PFSK-1 (cell line): ENCODE data around the gene DTWD2.

Source experiments
- FOXP2 ChIP-seq: optimal IDR thresholded peaks from 2 replicates; pipeline ENCODE3; 2011; ENCODE audit warnings: borderline replicate concordance, control low read depth, inconsistent platforms; ENCODE audit not compliant: insufficient read depth; ENCODE audit errors: extremely low read length, extremely low read depth
- POLR2AphosphoS5 ChIP-seq: IDR thresholded peaks from 2 replicates; pipeline ENCODE4 v1.6.1; 2012; ENCODE audit warnings: low read depth, mild to moderate bottlenecking, control low read depth, low read length, moderate library complexity
- SIN3A ChIP-seq: IDR thresholded peaks from 2 replicates; pipeline ENCODE4 v1.6.1; 2012; ENCODE audit warnings: mild to moderate bottlenecking, low read length, moderate library complexity, borderline replicate concordance; ENCODE audit not compliant: insufficient read depth
- TAF1 ChIP-seq: IDR thresholded peaks from 2 replicates; pipeline ENCODE4 v1.6.1; 2012; ENCODE audit warnings: low read length, control low read depth, borderline replicate concordance; ENCODE audit not compliant: insufficient read depth
- TF ChIP-seq, protein P1 (sequence below), 2 experiments: IDR thresholded peaks; 2 replicates each; pipeline versions ENCODE4 v1.6.1 to v1.8.0; 2011 to 2012; ENCODE audit warnings: low read depth in 2 of 2, low read length in 2 of 2, control low read depth in 1 of 2, inconsistent platforms in 1 of 2, mild to moderate bottlenecking in 1 of 2, moderate library complexity in 1 of 2; ENCODE audit not compliant: insufficient read depth in 1 of 2

The DTWD2 gene

DNA sequence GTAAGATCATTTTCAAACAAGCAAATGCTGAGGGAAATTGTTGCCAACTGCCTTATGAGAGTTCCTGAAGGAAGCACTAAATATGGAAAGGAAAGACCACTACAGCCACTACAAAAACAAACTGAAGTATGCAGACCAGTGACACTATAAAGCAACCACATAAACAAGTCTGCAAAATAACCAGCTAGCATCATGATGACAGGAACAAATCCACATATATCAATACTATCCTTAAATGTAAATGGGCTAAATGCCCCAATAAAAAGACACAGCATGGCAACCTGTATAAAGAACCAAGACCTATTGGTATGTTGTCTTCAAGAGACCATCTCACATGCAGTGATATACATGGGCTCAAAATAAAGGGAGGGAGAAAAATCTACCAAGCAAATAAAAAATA is 113.2 kb downstream of the DTWD2 start:
- TF ChIP-seq TAF1, result no peak
- no peak for TF ChIP-seq POLR2AphosphoS5

DNA sequence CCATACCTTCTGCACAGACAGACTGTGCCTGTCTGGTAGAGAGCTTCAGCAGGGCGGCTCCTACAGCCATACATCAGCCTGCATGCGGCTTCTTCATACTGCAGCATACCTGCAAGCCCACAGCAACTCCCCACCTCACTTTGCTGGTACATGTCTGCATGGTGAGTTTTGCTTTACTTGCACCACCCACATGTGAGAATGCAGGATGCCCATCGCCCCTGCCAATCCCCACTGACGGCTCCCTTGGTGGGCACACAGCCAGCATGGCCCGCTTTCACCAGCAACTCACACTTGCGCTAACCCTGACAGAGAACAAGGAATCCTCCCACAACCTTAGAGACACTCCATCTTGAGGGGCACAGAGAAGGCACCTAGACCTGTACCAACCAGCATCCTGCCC is 114.9 kb downstream of the DTWD2 start:
- TF ChIP-seq, protein P1, sequence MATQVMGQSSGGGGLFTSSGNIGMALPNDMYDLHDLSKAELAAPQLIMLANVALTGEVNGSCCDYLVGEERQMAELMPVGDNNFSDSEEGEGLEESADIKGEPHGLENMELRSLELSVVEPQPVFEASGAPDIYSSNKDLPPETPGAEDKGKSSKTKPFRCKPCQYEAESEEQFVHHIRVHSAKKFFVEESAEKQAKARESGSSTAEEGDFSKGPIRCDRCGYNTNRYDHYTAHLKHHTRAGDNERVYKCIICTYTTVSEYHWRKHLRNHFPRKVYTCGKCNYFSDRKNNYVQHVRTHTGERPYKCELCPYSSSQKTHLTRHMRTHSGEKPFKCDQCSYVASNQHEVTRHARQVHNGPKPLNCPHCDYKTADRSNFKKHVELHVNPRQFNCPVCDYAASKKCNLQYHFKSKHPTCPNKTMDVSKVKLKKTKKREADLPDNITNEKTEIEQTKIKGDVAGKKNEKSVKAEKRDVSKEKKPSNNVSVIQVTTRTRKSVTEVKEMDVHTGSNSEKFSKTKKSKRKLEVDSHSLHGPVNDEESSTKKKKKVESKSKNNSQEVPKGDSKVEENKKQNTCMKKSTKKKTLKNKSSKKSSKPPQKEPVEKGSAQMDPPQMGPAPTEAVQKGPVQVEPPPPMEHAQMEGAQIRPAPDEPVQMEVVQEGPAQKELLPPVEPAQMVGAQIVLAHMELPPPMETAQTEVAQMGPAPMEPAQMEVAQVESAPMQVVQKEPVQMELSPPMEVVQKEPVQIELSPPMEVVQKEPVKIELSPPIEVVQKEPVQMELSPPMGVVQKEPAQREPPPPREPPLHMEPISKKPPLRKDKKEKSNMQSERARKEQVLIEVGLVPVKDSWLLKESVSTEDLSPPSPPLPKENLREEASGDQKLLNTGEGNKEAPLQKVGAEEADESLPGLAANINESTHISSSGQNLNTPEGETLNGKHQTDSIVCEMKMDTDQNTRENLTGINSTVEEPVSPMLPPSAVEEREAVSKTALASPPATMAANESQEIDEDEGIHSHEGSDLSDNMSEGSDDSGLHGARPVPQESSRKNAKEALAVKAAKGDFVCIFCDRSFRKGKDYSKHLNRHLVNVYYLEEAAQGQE (IDR thresholded peaks at IDR 0.05; ENCODE audit: insufficient read depth in 1 of 2, low read depth in 2 of 2, low read length in 2 of 2), result no peak
- no peak for TF ChIP-seq SIN3A
- no peak for TF ChIP-seq TAF1
- TF ChIP-seq POLR2AphosphoS5, result no peak
- TF ChIP-seq FOXP2, result no peak

DNA sequence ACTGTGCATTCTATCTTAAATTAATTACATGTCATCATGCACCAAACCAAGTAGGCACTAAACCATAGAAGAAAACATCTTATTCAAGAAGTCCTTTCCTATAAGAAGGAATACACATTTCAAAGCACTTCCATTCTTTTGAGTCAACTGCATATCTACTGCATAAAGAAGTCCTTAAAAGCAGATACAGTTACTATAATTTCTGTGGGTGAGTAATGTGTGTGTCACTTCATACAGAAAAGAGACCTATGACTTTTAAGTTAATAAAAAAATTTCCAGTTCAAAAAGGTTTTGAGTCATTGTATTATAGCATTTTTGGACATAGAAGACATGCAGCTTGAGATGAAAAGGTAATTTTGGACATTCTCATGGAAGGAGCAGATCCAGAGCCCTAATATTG is 125.0 kb downstream of the DTWD2 start:
- TF ChIP-seq, protein P1 (IDR thresholded peaks at IDR 0.05; ENCODE audit: insufficient read depth in 1 of 2, low read depth in 2 of 2, low read length in 2 of 2), result no peak
- TF ChIP-seq FOXP2, result no peak
- TF ChIP-seq TAF1, result no peak
- no peak for TF ChIP-seq SIN3A
- no peak for TF ChIP-seq POLR2AphosphoS5

DNA sequence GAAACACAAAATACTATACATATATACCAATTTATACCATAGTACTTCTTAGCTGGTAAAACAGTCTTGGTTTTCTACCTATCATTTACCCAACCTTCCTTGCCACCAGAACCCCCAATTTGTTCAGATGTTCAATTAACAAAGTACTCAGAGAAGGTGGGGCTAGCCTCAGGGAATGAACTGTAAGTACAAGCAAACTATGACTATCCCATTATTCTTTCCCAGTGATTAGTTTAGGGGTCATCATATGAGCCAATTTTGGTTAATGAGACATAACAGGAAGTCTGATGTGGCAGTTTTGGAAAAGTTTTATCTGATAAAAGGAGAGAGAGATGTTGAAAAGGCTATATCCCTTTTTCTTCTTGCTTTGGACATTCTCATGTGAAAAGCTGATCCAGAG is 125.8 kb downstream of the DTWD2 start:
- TF ChIP-seq, protein P1 (IDR thresholded peaks at IDR 0.05; ENCODE audit: insufficient read depth in 1 of 2, low read depth in 2 of 2, low read length in 2 of 2), result no peak
- TF ChIP-seq TAF1 (no peak), FOXP2 (no peak), SIN3A (no peak), POLR2AphosphoS5 (no peak)

DNA sequence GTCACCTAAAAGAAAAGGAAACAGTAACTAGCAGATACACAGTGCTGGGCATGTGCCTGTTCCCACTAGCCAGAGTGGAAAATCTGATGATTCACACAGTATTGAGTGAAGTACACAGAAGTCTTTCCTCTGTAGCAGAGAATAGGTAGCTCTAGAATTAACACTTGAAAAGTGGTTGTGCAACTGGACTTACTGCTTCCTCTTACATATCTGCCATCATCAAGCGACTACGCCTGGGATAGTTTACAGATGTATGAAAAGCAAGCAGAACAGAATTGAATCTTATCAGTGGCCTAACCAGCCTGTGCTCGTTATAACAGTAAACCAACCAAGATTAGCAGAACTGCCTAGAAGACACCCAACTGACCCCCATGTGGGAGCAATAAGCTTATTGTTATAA is 130.6 kb downstream of the DTWD2 start:
- no peak for TF ChIP-seq TAF1
- TF ChIP-seq, protein P1 (IDR thresholded peaks at IDR 0.05; ENCODE audit: insufficient read depth in 1 of 2, low read depth in 2 of 2, low read length in 2 of 2), result no peak
- no peak for TF ChIP-seq FOXP2
- no peak for TF ChIP-seq POLR2AphosphoS5
- TF ChIP-seq SIN3A, result no peak
